HG03045 (cell line): Measurements from ENCODE around the gene KIRREL3.

Source experiments
- ATAC-seq: cut with Tn5 transposase; IDR thresholded peaks from one replicate; pipeline ENCODE4 v1.9.1; 2021; ENCODE audit warnings: mild to moderate bottlenecking, moderate library complexity; ENCODE audit not compliant: unreplicated experiment

Gene KIRREL3

DNA sequence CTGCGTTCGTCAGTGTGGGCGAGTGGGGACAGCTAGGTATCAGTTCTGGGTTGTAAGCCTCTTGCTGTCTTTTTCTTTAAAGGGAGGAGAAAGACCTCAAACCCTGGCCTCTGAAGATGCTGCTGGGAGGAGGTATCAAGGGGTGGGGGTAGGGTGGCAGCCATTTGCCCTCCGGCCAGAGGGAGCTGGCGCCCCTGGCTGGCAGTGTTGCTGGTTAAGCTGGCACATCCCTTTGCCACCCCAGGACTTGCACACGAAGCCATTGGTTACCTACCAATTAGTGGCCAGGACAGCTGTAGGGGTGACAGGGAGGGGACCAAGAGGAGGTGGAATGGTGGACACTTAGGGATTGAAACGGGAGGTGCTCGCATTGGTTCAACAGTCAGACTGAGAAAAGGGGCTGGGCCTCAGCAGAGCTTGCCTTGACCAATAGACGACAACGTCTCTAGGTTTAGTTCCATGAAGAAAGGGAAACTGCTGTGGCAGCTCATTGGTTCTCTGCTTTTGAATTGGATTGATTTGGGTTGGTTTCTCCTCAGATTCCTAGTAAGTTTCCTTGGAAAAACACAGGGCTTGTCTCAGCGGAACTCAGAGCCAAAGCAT lies 567.2 kb downstream of the KIRREL3 start:
- no peak for ATAC-seq

DNA sequence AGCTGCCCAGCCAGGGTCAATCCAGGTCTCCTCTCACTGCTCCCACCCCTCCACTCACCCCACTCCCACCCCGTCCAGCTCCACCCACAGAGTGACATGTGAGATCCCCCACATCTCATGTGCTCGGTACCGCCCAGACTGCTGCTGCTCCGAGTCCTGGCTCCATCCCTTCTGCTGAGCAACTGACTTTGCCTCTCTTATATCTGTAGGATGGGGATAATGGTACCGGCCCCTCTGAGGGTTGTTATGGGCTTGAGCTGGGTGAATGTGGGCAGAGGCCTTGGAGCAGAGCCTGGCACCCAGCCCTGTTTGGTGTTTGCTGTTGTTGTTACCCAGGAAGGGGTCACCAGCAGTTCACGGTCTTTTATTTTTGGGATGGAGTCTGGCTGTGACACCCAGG lies 568.0 kb downstream of the KIRREL3 start:
- ATAC-seq: no peak

DNA sequence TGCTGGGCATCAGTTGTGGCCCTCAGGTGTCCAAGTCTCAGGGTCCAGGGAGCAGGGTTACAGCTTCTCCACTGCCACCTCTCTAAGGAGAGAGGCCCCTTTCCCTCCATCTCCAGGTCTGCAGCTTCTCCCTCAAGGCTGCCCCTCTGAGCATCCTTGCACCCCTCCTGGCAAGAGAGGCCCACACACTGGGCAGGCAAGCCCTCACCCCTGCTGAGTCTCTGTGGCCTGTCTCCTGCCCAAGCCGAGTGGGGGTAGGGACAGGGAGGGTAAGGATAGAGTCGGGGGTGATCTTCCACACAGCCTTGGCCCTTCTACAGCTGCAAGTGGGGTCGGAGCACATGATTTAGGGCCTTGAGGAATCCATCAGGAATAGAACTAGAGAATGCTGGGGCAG lies 568.5 kb downstream of the KIRREL3 start:
- ATAC-seq: no peak

DNA sequence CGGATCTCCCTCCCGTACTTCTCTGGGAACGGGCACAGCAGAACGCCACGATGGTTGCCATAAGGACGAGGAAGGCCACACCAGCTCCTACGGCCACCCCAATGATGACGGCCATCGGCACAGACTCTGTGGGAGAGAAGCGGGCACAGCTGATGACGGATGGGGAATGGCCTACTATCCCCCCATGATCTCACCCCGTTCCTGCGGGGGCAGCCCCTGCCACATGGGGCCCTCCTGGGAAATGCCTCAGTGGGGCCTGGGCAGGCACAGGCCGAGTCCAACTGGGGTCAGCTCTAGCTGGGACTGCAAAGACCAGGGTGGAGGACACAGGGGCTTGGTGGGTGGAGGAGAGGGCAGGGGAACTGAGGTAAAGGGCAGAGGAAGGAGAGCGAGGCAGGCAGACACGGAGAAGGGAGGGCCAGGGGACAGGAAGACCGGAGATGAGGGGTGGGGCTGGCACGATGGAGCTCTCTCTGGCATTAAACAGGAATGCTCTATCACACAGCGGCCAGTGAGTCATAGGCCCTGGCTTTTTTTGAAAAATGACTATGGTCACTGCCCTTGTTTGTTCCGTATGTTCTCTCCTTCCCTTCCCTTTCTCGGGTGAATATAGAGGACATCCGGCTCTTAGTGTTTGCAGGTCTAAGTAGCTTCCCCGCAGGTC lies 569.0 kb downstream of the KIRREL3 start:
- ATAC-seq: no peak

DNA sequence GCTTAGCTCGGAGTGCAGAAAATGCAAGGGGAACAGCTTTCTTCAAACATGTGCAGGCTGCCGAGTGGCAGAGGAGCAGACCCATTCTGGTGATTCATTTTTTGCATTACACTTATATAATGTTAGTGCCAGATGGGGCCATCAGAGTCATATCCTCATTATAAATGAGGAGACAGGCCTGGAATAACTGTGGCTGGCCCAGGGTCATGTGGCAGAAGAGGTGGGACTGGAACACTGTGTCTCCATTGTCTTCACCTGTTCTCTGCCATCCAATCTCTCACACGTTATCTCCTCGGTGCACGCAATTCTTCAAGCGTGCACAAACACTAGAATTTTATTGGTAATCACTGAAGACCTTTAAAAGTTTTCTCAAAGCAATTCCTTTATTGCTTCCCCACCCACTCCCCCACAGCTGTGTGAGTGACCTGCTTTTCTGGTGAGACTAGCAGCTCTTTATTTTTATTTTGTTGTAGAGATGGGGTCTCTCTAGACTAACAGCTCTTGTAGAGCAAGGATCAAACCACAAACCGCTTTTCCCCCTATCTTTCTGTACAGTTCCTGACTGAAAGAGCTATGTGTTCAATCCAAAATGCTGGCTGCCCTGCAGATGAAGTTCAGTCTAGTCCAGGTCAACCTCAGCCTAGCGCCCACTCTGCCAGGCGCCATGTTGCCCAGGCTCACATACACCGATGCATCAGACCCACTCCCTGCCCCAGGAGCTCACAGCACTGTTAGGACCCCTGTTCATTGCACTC lies 569.8 kb downstream of the KIRREL3 start:
- no peak for ATAC-seq

DNA sequence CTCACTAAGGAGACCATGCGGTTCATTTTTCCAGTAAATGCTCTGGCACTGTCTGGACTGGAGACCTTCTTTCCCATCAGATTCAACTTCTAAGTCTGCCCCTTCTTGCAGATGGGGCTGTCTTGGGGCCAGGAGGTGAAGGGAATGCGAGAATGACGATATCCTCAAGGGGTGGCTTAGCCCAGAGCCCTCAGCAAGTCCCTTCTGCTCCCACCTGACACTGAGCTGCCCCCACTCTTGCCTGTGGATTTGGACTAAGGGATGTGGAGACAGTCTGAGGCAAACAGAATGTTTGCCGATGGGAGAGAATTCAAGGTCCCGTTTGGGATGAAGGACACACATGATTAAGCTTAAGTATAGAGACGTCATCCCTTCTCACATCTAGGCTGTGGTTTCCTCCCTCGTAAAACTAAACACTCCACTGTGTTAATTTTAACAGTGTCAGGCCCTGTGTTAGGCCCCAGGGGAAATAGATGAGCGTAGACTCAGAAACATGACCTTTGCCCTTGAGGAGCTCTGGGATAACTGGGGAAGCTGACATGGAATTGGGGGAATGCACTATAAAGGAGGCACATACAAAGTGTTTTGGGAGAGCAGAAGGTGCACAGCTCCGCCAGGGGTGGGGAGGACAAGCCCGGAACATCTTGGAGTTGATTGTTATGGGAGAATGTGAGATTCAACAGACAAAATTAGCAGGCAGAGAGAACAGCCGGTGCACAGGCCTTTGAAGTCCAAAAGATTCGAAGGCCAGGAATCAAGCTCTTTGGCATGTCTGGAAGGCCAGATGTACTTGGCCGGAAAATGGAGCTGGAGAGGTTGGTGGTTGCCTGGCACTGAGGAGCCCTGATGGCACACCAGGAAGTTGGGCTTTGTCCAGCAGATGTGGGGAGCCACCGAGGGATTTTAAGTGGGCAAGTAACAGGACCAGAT lies 573.5 kb downstream of the KIRREL3 start:
- no peak for ATAC-seq

DNA sequence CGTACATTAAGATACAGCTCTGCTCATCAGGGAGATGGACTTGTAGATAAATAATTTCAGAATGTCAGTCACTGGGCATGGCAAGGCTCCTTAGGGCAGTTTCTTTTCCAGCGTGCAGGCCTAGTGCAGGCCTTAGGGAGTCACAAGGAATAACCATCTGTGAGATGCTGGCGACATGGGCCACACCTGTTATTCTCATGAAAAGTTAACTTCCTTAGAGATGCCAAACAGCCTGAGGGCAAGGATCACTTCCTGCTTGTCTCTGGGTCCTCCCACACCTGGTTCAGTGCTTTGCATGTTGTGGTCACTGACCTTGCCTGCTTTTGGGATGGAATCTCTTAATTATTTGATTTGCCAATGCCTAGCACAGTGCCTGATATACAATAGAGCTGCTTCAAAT lies 574.5 kb downstream of the KIRREL3 start:
- no peak for ATAC-seq

DNA sequence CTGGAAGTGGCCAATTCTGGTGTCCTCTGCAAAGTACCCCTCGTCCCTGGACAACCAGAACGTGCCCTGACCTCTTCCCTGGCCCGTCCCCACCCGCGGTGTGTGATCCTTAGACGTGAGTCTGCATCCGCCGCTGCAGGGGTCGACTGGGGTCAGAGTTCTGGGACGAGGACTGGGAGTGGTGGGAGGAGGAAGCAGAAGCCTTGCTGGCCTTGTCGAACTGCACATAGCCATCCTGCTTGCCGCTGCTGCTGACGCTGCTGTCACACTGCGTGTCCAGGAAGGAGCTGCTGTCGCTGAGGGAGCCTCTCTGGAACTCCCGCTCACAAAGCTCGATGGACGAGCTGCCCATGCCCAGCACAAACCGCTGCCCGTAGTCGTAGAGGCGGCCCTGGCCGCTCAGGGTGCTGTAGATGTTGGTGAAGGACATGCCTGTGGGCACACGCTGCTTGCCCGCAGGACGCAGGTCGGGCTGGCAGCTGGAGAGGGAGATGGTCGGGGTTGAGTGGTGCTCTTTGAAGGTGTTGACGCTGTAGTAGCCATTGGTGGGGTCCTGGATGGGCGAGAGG lies 576.0 kb downstream of the KIRREL3 start:
- no peak for ATAC-seq

DNA sequence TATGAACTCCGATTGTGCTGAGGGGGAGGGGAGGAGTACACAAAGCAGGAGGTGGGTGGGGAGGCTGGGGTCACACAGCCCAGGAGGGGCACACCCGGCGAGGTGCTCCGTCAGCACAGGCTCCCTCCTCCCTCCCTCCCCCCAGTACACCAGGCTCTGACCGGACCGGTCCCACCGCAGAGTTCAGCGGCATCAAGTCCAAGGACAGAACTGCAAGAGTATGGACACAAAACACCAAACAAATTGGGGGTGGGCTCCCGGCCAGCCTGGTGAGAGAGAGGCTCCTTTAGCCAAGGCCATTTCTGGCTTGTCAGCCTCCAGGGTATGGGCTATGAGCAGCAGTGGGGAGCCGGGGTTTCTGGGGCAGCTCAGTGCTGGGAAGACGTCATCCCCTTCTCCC lies 576.8 kb downstream of the KIRREL3 start:
- ATAC-seq: no peak

DNA sequence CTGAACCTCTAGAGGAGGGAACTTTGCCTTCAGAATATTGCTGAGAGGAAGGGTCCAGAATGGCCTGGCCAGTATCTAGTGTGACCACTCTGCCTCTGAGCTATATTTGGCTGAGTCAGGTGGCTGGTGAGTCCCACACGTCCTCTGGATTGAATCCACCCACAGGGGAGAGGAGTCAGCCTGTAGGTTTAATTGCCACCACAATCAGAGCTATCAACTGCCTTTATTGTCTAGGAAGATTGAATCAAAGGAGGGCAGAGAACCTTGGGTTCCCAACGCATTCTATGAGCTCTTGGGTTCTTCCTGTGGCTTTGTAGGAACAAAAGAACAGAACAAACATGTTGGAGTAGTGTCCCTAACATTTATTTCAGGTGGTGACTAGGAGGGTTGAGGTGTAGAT lies 577.4 kb downstream of the KIRREL3 start:
- ATAC-seq: no peak

DNA sequence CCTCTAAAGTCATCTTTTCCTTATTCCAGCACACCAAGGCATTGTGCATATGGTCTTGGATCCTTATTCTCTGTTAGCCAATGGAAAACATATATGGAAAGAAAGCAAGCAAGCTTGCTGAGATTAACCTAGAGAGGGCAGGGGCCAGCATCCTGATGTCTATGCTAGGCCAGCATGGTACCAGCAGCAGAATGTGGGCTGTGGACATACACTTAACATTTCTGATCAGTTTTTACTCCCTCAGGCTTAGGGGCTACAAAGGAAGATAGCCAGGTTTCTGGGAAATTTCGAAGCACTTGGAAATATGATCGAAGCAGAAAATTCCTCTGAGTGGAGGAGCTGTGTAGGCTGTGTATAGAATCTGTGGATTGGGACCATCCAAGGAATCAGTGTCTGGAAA lies 578.1 kb downstream of the KIRREL3 start:
- no peak for ATAC-seq

DNA sequence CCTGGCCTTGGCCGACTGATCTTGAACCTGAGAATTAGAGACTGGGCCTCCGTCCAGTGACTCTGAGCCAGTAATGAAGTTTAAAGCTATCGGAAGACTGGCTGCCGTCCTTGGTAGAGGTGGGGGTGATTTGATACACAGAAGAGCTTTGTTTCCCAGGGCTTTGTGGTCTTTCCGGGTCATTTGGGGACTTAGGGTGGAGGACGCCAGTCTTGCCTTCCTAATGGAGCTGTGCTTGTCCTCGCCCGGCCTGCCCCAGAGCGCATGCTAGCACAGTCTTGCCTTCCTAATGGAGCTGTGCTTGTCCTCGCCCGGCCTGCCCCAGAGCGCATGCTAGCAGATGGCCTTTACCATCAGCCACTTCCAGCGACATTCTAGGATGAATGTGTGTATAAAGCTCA lies 579.3 kb downstream of the KIRREL3 start:
- ATAC-seq: no peak

DNA sequence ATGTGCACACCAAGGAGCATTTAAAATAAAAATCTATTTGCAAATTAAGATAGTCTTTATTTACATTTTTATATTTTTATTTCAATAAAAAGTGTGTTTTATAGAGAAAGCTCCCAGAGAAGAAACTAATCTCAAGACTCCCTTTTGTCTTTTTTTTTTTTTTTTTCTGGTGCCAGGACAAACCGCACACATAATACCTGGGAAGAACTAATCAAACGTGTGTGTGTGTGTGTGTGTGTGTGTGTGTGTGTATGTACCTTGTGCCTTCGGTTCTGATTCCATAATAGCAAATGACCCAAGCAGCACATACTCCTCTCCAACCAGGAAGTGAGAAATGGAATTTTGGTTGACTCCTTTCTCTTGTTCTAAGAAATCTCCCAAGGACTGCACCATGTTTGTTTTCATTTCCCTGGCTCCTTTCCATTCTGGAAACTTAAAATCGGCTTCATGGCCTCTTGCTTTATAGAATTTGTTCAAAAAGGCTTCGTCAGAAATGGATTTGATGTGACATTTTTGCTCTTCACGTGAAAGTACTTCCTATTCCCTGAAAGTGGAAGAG lies 579.8 kb downstream of the KIRREL3 start:
- no peak for ATAC-seq

DNA sequence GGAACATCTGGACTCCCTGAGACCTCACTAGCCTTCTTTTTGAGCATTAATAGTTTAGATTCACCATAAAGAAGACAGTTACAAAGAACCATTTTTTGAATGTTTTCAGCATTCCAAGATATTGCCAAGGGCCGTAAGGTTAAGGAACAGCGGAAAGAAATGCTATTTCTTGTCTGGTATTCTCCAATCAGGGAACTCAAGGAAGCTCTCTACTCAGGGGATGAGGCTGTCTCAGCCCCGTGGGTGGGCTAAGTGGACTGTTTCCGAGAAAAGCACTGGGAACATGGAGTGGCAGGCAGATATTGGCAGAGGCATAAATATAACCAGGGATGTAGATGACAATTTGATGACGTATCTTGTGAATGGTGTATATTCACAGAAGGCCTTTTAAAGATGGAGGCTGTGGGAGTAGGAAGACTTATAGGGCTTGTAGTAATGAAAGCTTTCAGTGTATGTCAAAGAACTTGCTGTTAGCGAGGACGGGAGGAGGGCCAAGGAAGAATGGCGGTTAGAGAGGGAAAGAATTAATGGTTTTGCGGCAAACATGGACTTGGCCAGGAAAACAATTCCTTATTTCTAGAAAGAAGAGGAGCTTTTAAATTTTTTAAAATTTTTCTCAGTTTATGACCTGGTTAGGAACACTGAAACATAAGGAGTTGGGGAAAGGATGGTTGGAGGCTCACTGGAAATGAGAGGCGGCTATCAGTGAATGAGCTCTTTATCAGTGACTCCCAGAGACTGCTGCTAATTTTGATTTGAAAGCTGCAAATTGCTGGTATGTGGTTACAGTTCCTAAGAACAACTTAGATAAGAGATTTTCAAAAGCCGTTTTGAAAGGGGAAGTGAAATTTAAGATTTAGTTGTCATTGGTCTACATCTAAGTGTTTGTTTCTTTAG lies 580.5 kb downstream of the KIRREL3 start:
- peak; percentile 51 for ATAC-seq

DNA sequence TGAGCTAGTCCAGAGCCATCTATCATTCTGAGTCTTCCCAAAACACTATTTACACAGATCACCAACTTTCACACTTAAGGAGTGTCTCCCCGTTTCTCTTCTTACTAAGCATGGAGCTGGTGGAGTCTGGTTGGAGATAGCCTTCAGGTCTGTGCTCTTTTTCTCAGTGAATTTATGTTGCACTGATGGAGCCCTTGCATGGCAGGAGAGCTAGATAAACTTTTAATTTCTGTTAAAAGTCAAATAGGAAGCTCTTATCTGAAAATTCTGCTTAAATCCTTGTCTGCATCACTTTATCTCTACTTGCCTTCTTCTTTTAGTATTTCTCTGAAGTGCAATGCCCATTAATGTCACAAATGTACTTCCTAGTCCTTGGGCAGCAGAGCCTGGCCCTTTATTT lies 581.7 kb downstream of the KIRREL3 start:
- ATAC-seq: no peak

DNA sequence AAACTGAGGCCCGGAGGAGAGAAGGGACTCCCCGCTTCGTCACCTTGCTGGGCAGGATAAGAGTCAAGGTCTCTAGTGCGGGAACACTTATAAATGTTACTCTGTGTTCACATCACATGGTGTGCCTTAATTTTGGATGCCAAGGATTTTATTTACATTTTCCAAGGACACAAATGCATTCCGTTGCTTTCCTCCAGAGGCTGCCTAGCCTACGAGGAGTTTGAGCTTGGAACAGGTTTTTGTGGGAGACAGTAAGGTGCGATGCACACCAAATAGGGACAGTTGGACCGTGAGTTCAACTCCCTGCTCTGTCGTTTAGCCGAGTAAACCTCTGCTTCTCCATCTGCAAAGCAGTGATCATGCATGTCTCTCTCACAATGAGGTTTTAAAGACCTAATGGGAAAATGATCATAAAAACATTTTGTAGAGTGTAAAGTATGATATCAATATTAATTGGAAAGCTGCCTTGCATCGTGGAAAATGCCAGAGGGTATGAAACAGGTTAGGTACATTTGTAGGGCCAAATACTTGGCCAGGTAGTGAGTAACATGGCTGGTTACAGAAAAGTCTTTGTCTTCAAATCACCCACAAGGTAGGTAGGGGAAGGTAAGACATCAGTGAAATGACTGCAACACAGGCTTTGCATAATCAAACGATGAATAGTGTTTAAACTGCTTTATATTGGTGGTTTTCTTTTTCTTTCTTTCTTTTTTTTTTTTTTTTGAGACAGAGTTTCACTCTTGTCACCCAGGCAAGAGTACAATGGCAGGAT lies 583.3 kb downstream of the KIRREL3 start:
- no peak for ATAC-seq

DNA sequence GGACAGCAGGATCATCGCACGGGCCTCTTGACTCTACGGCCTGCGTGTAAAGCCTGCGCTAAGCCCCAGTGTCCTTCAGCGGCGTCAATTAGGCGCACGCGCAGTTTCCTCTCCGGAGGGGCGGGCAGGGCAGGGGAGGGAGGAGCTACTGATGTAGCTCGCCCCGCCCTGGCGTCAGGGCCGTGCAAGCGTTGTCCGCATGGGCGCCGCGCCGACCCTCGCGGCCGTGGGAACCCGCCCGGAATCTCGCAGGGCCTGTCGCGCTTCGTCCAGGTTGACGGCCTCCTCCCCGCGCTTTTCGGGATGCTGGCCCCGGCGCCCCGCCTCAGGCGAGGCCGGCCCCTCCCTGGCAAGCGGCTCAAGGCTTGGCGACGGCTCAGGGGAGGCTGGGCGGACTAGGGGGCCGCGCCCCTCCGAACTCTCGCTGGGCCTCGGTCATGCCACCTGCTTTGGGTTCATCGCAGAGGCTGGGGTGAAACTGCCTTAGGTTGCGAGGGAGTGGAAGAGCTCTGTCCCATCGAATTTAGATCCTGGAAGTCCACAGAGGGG lies 584.0 kb downstream of the KIRREL3 start:
- ATAC-seq: peak; percentile 91

DNA sequence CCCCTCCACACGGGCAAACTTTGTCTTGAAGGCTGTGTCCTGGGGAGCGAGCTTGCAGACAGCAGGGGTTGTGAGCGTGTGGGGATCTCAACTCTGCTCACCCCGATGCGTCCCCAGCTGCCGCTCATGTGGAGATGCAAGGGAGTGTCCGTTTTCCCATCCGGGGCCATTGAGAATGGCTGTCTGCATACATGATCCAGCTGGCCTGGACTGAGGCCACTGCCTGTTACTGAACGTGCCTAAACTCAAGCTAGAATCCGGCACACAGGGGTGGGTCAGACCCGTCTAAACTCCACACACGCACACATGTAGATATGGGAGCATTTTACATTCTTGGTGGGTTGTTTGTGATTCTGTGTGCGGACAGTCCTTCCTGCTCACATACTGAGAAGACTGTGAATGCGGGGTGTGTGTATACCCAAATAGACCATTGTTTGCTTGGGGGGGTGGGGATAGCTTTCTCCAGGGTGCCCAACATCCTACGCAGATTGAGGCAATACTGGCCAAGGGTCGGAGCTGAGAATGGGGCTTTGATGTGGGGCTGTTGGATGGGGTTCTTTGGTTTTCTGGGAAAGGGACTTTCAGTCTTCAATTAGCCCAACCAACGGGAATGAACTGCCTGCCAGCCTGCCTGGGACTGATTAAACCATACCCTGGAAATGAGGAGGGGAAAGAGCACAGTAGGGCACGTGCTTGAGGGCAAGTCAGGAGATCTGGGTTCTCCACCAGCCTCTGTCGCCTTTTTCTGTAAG lies 584.7 kb downstream of the KIRREL3 start:
- no peak for ATAC-seq
